ENCODE data around the gene GAN. TPM values are rescaled to one million over a fixed set of nuclear protein-coding genes. Genes with fewer than 3 reads are reported as not detected.

The GAN gene
- total RNA-seq (ENCODE audit: low replicate concordance) = 22.0 and 25.5 TPM in 2 replicates

DNA sequence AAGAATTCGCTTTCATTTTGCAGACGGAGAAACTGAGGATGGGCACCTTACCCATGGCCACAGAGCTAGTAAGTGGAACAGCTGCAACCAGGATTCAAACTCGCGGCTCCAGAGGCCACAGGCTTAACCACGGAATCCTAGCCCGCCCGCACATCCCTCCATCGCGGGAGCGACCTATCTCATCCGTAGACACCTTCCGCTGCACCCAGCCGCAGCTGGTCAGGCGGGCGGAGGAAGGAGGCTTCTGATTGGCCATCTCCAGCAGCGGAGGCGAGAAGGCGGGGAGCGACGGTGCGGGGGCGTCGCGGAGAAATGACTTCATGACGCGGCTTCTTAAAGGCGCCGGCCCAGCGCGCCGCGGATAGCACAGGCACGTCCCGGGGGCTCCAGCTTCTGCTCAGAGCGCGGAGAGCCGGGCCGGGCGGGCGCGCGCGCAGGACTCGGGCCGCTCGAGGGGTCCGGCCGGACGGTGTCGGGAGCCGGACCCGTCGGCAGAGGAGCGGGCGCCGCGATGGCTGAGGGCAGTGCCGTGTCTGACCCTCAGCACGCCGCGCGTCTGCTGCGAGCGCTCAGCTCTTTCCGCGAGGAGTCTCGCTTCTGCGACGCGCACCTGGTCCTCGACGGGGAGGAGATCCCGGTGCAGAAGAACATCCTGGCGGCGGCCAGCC lies at the start of gene GAN:
GAN (plus strand) TSS at position 360 of the 668 bp plus-strand sequence; CDS start at position 512, 152 bp downstream.
- H2AFZ ChIP-seq (replicated peaks) = peak within 1 kb of the TSS; percentile 86
- H3K9ac ChIP-seq = peak within 1 kb of the TSS; percentile 66
- H3K4me1 Mint-ChIP-seq = peaks cover 24% of the 10 kb centered on the region
- H3K27me3 ChIP-seq = peaks cover 12% of the 10 kb centered on the region
- H3K36me3 Mint-ChIP-seq = no peaks in the 10 kb centered on the region
- peaks cover 7% of the 10 kb centered on the region for H3F3A ChIP-seq (ENCODE audit: low read depth)
- H3K4me2 ChIP-seq = peak within 1 kb of the TSS; percentile 98
- H3K36me3 ChIP-seq = no peaks in the 10 kb centered on the region
- H3K79me2 ChIP-seq (ENCODE audit: low read depth) = peaks cover 88% of the 10 kb centered on the region
- peak; percentile 98 for DNase-seq (ENCODE audit: low spot score)
- H3K27ac ChIP-seq = peak within 1 kb of the TSS; percentile 43
- H3K9me3 Mint-ChIP-seq = no peaks in the 10 kb centered on the region
- peak; percentile 12 for TF ChIP-seq EZH2 (IDR thresholded peaks at IDR 0.05)
- TF ChIP-seq, protein P1, sequence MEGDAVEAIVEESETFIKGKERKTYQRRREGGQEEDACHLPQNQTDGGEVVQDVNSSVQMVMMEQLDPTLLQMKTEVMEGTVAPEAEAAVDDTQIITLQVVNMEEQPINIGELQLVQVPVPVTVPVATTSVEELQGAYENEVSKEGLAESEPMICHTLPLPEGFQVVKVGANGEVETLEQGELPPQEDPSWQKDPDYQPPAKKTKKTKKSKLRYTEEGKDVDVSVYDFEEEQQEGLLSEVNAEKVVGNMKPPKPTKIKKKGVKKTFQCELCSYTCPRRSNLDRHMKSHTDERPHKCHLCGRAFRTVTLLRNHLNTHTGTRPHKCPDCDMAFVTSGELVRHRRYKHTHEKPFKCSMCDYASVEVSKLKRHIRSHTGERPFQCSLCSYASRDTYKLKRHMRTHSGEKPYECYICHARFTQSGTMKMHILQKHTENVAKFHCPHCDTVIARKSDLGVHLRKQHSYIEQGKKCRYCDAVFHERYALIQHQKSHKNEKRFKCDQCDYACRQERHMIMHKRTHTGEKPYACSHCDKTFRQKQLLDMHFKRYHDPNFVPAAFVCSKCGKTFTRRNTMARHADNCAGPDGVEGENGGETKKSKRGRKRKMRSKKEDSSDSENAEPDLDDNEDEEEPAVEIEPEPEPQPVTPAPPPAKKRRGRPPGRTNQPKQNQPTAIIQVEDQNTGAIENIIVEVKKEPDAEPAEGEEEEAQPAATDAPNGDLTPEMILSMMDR (IDR thresholded peaks at IDR 0.05) = no peak
- TF ChIP-seq EZH2phosphoT487 (IDR thresholded peaks at IDR 0.05) = no peak
- no peaks in the 10 kb centered on the region for H3K27me3 Mint-ChIP-seq (ENCODE audit: insufficient read depth, low read depth)
- H3K4me1 ChIP-seq = peaks cover 10% of the 10 kb centered on the region
- H3K9me3 ChIP-seq (ENCODE audit: low read depth) = no peaks in the 10 kb centered on the region
- H3K4me3 Mint-ChIP-seq = peak within 1 kb of the TSS; percentile 94
- H3K27ac Mint-ChIP-seq = peak within 1 kb of the TSS; percentile 48
- peaks cover 37% of the 10 kb centered on the region for H4K20me1 ChIP-seq (ENCODE audit: low read depth)
- peak within 1 kb of the TSS; percentile 69 for H3K4me3 ChIP-seq

- Histone ChIP-seq H3K4me2 (no peak overlapping the region), H3K9ac (no peak overlapping the region)
- no peaks in the 10 kb centered on the region for H3K9me3 Mint-ChIP-seq
Observed at GRCh38 chr16:81265052-81265451, 49.7 kb upstream of the GAN start.

DNA sequence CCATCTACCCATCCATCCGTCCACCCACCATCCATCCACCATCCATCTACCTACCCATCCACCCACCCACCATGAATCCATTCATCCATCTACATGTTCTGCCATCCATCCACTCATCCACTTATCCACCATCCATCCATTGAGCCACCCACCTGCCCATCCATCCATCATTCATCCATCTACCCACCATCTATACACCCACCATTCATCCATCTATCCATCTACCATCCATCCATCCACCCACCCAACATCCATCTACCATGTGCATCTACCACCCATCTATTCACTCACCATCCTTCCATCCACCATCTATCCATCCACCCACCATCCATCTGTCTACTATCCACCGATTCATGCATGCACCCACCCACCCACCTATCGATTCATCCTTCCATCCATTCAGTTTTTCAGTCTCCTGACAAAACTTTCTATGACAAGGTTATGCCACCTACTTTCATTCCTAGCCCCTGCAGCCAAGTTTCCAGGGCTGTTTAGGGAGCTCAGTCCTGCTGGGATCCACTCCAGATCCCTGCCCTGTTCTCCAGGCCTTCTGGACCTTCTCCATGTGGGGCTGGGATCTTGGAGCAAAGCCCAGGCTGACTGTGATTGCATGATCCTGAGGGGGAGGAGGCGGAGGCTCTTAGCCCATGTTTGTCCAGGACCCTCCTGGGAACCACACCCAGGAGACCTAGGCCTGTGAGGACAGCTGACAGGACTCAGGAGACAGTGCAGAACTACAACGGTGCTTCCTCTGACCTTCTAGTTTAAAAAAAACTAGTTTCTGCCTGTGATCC lies 48.9 kb upstream of the GAN start:
- Histone ChIP-seq H3K4me3 (no peak overlapping the region), H3F3A (ENCODE audit: low read depth) (no peaks in the 10 kb centered on the region), H3K9ac (no peak overlapping the region), H3K79me2 (ENCODE audit: low read depth) (no peaks in the 10 kb centered on the region), H3K36me3 (no peaks in the 10 kb centered on the region), H2AFZ (replicated peaks) (no peak overlapping the region), H4K20me1 (ENCODE audit: low read depth) (no peaks in the 10 kb centered on the region), H3K27me3 (no peaks in the 10 kb centered on the region), H3K4me1 (no peaks in the 10 kb centered on the region), H3K9me3 (ENCODE audit: low read depth) (no peaks in the 10 kb centered on the region), H3K4me2 (no peak overlapping the region), H3K27ac (no peak overlapping the region)
- Mint-ChIP-seq H3K9me3 (no peaks in the 10 kb centered on the region), H3K4me1 (no peaks in the 10 kb centered on the region), H3K36me3 (peaks cover 9% of the 10 kb centered on the region), H3K27me3 (ENCODE audit: insufficient read depth, low read depth) (peaks cover 2% of the 10 kb centered on the region), H3K4me3 (no peak overlapping the region), H3K27ac (no peak overlapping the region)
- no peak for DNase-seq (ENCODE audit: low spot score)
- TF ChIP-seq EZH2phosphoT487 (IDR thresholded peaks at IDR 0.05) (no peak), EZH2 (IDR thresholded peaks at IDR 0.05) (no peak)
- TF ChIP-seq, protein P1 (IDR thresholded peaks at IDR 0.05) = no peak

More at GRCh38 chr16:81265052-81265451, 49.7 kb upstream of the GAN start:
- TF ChIP-seq EZH2 (IDR thresholded peaks at IDR 0.05) = no peak
- no peak for TF ChIP-seq EZH2phosphoT487 (IDR thresholded peaks at IDR 0.05)
- TF ChIP-seq, protein P1 (IDR thresholded peaks at IDR 0.05) = no peak
- Mint-ChIP-seq H3K4me1 (no peaks in the 10 kb centered on the region), H3K27ac (no peak overlapping the region), H3K4me3 (no peak overlapping the region), H3K36me3 (peaks cover 10% of the 10 kb centered on the region), H3K27me3 (ENCODE audit: insufficient read depth, low read depth) (peaks cover 2% of the 10 kb centered on the region)
- H3K4me1 ChIP-seq = no peaks in the 10 kb centered on the region
- no peak overlapping the region for H2AFZ ChIP-seq (replicated peaks)
- no peaks in the 10 kb centered on the region for H3K36me3 ChIP-seq
- H4K20me1 ChIP-seq (ENCODE audit: low read depth) = no peaks in the 10 kb centered on the region
- H3F3A ChIP-seq (ENCODE audit: low read depth) = no peaks in the 10 kb centered on the region
- H3K27me3 ChIP-seq = no peaks in the 10 kb centered on the region
- no peak overlapping the region for H3K27ac ChIP-seq
- H3K79me2 ChIP-seq (ENCODE audit: low read depth) = no peaks in the 10 kb centered on the region
- no peaks in the 10 kb centered on the region for H3K9me3 ChIP-seq (ENCODE audit: low read depth)
- DNase-seq (ENCODE audit: low spot score) = no peak
- H3K4me3 ChIP-seq = no peak overlapping the region
